Measurements from ENCODE around the gene KDM2A. TPM values are rescaled to one million over a fixed set of nuclear protein-coding genes. Genes with fewer than 3 reads are reported as not detected.

The KDM2A gene
- polyA plus RNA-seq, 2 of the 4 experiments (the other 2 are of a cell fraction) = 34.5 to 42.8 TPM

GRCh38 chr11:67282155-67282875 is 163.3 kb downstream of the KDM2A start:
- Histone ChIP-seq H3K4me3 (no peak overlapping the region), H3K27ac (no peak overlapping the region), H3K4me2 (no peak overlapping the region), H3K4me1 (peaks cover under 1% of the 10 kb centered on the region; the same call in 1 of the 3 replicates), H3K9me3 (no peaks in the 10 kb centered on the region)
- no peak for TF ChIP-seq KDM1A (IDR thresholded peaks at IDR 0.05; ENCODE audit: low read depth)
- TF ChIP-seq BCL3 (IDR thresholded peaks at IDR 0.05) = no peak
- no peak for TF ChIP-seq CEBPB (IDR thresholded peaks at IDR 0.05)
- no peak for TF ChIP-seq PBX3 (IDR thresholded peaks at IDR 0.05)
- no peak for TF ChIP-seq NR3C1 (IDR thresholded peaks at IDR 0.05)
- TF ChIP-seq MAZ (IDR thresholded peaks at IDR 0.05; ENCODE audit: borderline replicate concordance, low read depth, low read length) = no peak
- no peak for TF ChIP-seq MYC (IDR thresholded peaks at IDR 0.05; ENCODE audit: borderline replicate concordance, low read length)
- no peak for TF ChIP-seq HOXB13 (CRISPR knock-in tag; IDR thresholded peaks at IDR 0.05; ENCODE audit: low read depth)
- no peak for TF ChIP-seq HMGXB4 (CRISPR knock-in tag; IDR thresholded peaks at IDR 0.05; ENCODE audit: borderline replicate concordance)
- no peak for TF ChIP-seq ESRRA (IDR thresholded peaks at IDR 0.05; ENCODE audit: borderline replicate concordance, low read length)
- no peak for TF ChIP-seq RNF2 (IDR thresholded peaks at IDR 0.05; ENCODE audit: borderline replicate concordance, low read depth)
- no peak for TF ChIP-seq MAFK (IDR thresholded peaks at IDR 0.05; ENCODE audit: partially characterized antibody)
- TF ChIP-seq CBX8 (IDR thresholded peaks at IDR 0.05) = no peak
- no peak for TF ChIP-seq BHLHE40 (IDR thresholded peaks at IDR 0.05; ENCODE audit: low read depth, low read length)
- TF ChIP-seq ZSCAN20 (CRISPR knock-in tag; IDR thresholded peaks at IDR 0.05) = no peak
- no peak for TF ChIP-seq SMC3 (IDR thresholded peaks at IDR 0.05)
- no peak for ATAC-seq
- ChIA-PET POLR2A (no interaction called here), CTCF (interaction anchor here (0.7 to 3.6 kb wide), 8 partner anchors 9 to 101 kb away, joined by 3 to 27 read pairs (median 4); partner anchors contain the start of gene SSH3)
- FAIRE-seq = no peak
- no peak for DNase-seq (ENCODE audit: low read depth in 1 of 2, low spot score in 1 of 2)
- WGBS (ENCODE audit: missing lambda C conversion rate) = 95% methylated on average over 13 of the region's 20 CpGs

- CTCF ChIA-PET = interaction anchor here (0.8 to 3.6 kb wide), 10 partner anchors 8 to 35 kb away, joined by 3 to 27 read pairs (median 4); partner anchors contain the start of gene SSH3
- POLR2A ChIA-PET = no interaction called here
- Histone ChIP-seq H3K4me3 (no peak overlapping the region), H3K27ac (no peak overlapping the region), H3K9me3 (no peaks in the 10 kb centered on the region), H3K4me1 (peaks cover 6% of the 10 kb centered on the region; the same call in 2 of the 3 replicates), H3K4me2 (no peak overlapping the region)
- 88% methylated on average over 11 of the region's 11 CpGs for WGBS (ENCODE audit: missing lambda C conversion rate)
- DNase-seq (ENCODE audit: low read depth in 1 of 2, low spot score in 1 of 2) = no peak
- ATAC-seq = no peak
- FAIRE-seq = no peak
- TF ChIP-seq CEBPB (IDR thresholded peaks at IDR 0.05) = no peak
- no peak for TF ChIP-seq HOXA7 (CRISPR knock-in tag; IDR thresholded peaks at IDR 0.05)
- TF ChIP-seq ESRRA (IDR thresholded peaks at IDR 0.05; ENCODE audit: borderline replicate concordance, low read length) = no peak
- no peak for TF ChIP-seq ZSCAN20 (CRISPR knock-in tag; IDR thresholded peaks at IDR 0.05)
- TF ChIP-seq REST (IDR thresholded peaks at IDR 0.05) = no peak
- TF ChIP-seq HMGXB4 (CRISPR knock-in tag; IDR thresholded peaks at IDR 0.05; ENCODE audit: borderline replicate concordance) = no peak
- no peak for TF ChIP-seq NR3C1 (IDR thresholded peaks at IDR 0.05)
- no peak for TF ChIP-seq EHMT2 (IDR thresholded peaks at IDR 0.05; ENCODE audit: low read depth)
- no peak for TF ChIP-seq FOXS1 (CRISPR knock-in tag; IDR thresholded peaks at IDR 0.05)
- TF ChIP-seq SREBF2 (IDR thresholded peaks at IDR 0.05) = no peak
- no peak for TF ChIP-seq ZC3H11A (IDR thresholded peaks at IDR 0.05)
These were observed 163.9 kb downstream of the KDM2A start for GRCh38 chr11:67282876-67283371.
